NT2/D1 (cell line): ENCODE data around the gene TMPO.
"Not testable (repeated sequence)": the region's sequence is repeated elsewhere in the genome, so short reads cannot be mapped to it uniquely, and the experiment has no call there.

ENCODE experiments used
- DNase-seq: peaks from one replicate; pipeline ENCODE4 v3.0.0-alpha.2; 2011; ENCODE audit warnings: low read depth, low spot score
- H3K27me3 ChIP-seq: 2 replicates; pipeline ENCODE4 v1.6.0; 2011; ENCODE audit warnings: mild to moderate bottlenecking; ENCODE audit not compliant: insufficient read length, insufficient read depth
- H3K36me3 ChIP-seq: 2 replicates; pipeline ENCODE4 v1.6.1; 2011; ENCODE audit warnings: mild to moderate bottlenecking, low read length, mixed read lengths; ENCODE audit not compliant: insufficient read depth, insufficient read length
- H3K4me1 ChIP-seq: 2 replicates; pipeline ENCODE4 v1.5.1; 2011; ENCODE audit not compliant: insufficient read depth, insufficient read length
- H3K4me3 ChIP-seq: 2 replicates; pipeline ENCODE4 v1.5.1; 2011; ENCODE audit warnings: low read depth; ENCODE audit not compliant: insufficient read length
- H3K9ac ChIP-seq: 2 replicates; pipeline ENCODE4 v1.6.0; 2011; ENCODE audit warnings: low read depth; ENCODE audit not compliant: insufficient read length
- H3K9me3 ChIP-seq: 2 replicates; pipeline ENCODE4 v1.5.1; 2011; ENCODE audit warnings: mild to moderate bottlenecking, low read length; ENCODE audit not compliant: insufficient read depth
- SUZ12 ChIP-seq: IDR thresholded peaks from 2 replicates; pipeline ENCODE4 v1.6.1; 2011; ENCODE audit not compliant: insufficient read length, insufficient read depth; ENCODE audit errors: extremely low read depth
- YY1 ChIP-seq: IDR thresholded peaks from 2 replicates; pipeline ENCODE4 v1.6.1; 2011; ENCODE audit not compliant: insufficient read length, insufficient read depth
- ZNF274 ChIP-seq: IDR thresholded peaks from 2 replicates; pipeline ENCODE4 v1.6.1; 2011; ENCODE audit warnings: mild to moderate bottlenecking, low read depth, low read length

The TMPO gene

DNA sequence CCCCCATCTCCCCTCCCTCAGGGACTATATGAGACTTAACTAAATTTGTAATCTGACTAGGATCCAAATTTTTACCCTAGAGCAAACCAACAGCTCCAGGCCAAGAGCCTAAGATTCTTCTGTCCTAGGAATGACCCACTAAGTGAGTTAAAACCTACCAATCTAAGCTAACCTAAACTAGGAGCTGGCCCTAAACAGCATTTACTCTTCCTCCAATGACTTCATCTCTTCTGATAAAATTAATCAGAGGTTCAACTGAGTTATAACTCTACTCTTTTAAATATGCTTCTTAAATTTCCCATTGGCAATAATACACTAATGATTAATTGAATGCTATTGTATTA lies 39.9 kb upstream of the TMPO start:
- Histone ChIP-seq H3K4me3 (no peak overlapping the region), H3K4me1 (no peaks in the 10 kb centered on the region), H3K36me3 (no peaks in the 10 kb centered on the region), H3K27me3 (no peaks in the 10 kb centered on the region), H3K9me3 (no peaks in the 10 kb centered on the region), H3K9ac (no peak overlapping the region)
- TF ChIP-seq YY1 (no peak), SUZ12 (no peak), ZNF274 (no peak)
- DNase-seq, result no peak

GRCh38 chr12:98478606-98479005 lies 36.8 kb upstream of the TMPO start:
- H3K4me3 ChIP-seq, result no peak overlapping the region
- H3K9ac ChIP-seq, result no peak overlapping the region
- no peaks in the 10 kb centered on the region for H3K4me1 ChIP-seq
- no peaks in the 10 kb centered on the region for H3K27me3 ChIP-seq
- no peaks in the 10 kb centered on the region for H3K36me3 ChIP-seq
- no peaks in the 10 kb centered on the region for H3K9me3 ChIP-seq
- TF ChIP-seq YY1 (no peak), SUZ12 (no peak), ZNF274 (no peak)
- no peak for DNase-seq

DNA sequence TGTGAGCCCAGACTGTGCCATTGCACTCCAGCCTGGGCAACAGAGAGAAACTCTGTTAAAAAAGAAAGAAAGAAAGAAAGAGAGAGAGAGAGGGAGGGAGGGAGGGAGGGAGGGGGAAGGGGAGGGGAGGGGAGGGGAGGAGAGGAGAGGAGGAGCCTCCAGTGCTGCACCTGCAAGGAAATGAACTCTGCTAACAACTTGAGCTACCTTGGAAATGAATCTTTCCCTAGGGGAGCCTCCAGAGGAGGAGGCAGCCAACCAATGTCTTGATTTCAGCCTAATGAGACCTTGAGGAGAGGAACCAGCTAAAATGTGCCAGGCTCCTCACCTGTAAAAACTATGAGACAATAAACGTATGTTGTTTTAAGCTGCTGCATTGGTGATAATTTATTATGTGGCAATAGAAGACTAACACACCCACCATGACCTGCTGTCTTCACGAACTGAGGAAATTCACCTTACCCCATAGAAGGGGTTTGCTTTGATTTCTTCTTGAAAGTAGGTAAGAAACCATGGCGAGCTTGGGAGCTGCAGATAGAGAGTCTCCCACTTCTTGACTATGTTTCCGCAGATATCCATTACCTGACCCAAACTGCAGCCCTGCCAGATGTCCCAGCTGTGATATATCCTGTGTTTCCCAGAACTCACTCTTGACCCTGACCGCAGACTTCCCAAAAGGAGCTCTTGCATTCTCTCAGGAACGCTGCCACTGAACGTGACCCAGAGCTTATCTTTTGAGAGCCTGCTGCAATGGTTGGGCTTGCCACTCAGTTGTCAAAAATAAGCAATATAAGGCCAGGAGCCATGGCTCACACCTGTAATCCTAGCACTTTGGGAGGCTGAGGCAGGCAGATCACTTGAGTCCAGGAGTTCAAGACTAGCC lies 31.5 kb upstream of the TMPO start:
- H3K27me3 ChIP-seq, result no peaks in the 10 kb centered on the region
- no peaks in the 10 kb centered on the region for H3K4me1 ChIP-seq
- DNase-seq, result no peak
- H3K9me3 ChIP-seq, result no peaks in the 10 kb centered on the region
- TF ChIP-seq SUZ12 (no peak), YY1 (no peak), ZNF274 (no peak)
- H3K9ac ChIP-seq, result no peak overlapping the region
- no peak overlapping the region for H3K4me3 ChIP-seq
- no peaks in the 10 kb centered on the region for H3K36me3 ChIP-seq

- no peak for DNase-seq
- H3K4me1 ChIP-seq, result peaks cover 3% of the 10 kb centered on the region
- TF ChIP-seq ZNF274 (no peak), SUZ12 (no peak), YY1 (no peak)
Observed at GRCh38 chr12:98485792-98486340, 29.5 kb upstream of the TMPO start.

DNA sequence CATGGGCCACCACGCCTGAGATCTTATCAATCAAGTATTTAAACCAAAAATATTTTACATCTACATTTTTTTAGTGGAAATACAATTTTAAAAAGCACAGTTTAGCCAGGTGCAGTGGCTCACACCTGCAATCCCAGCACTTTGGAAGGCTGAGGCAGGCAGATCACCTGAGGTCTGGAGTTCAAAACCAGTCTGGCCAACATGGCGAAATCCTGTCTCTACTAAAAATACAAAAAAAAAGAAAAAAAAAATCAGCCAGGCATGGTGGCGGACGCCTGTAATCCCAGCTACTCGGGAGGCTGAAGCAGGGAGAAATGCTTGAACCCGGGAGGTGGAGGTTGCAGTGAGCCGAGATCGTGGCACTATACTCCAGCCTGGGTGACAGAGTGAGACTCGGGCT lies 27.0 kb upstream of the TMPO start:
- not testable (repeated sequence) for H3K4me3 ChIP-seq, H3K4me1 ChIP-seq, H3K36me3 ChIP-seq, H3K9me3 ChIP-seq, DNase-seq, H3K9ac ChIP-seq, H3K27me3 ChIP-seq

More at GRCh38 chr12:98485792-98486340, 29.5 kb upstream of the TMPO start:
- H3K9ac ChIP-seq, result no peak overlapping the region
- H3K36me3 ChIP-seq, result no peaks in the 10 kb centered on the region
- no peak overlapping the region for H3K4me3 ChIP-seq
- H3K9me3 ChIP-seq, result no peaks in the 10 kb centered on the region
- no peaks in the 10 kb centered on the region for H3K27me3 ChIP-seq

GRCh38 chr12:98489176-98489575 lies 26.2 kb upstream of the TMPO start:
- no peaks in the 10 kb centered on the region for H3K9me3 ChIP-seq
- H3K4me3 ChIP-seq, result no peak overlapping the region
- peaks cover 3% of the 10 kb centered on the region for H3K4me1 ChIP-seq
- no peaks in the 10 kb centered on the region for H3K27me3 ChIP-seq
- H3K36me3 ChIP-seq, result no peaks in the 10 kb centered on the region
- no peak overlapping the region for H3K9ac ChIP-seq
- no peak for TF ChIP-seq ZNF274
- TF ChIP-seq YY1, result no peak
- TF ChIP-seq SUZ12, result no peak
- DNase-seq, result no peak

DNA sequence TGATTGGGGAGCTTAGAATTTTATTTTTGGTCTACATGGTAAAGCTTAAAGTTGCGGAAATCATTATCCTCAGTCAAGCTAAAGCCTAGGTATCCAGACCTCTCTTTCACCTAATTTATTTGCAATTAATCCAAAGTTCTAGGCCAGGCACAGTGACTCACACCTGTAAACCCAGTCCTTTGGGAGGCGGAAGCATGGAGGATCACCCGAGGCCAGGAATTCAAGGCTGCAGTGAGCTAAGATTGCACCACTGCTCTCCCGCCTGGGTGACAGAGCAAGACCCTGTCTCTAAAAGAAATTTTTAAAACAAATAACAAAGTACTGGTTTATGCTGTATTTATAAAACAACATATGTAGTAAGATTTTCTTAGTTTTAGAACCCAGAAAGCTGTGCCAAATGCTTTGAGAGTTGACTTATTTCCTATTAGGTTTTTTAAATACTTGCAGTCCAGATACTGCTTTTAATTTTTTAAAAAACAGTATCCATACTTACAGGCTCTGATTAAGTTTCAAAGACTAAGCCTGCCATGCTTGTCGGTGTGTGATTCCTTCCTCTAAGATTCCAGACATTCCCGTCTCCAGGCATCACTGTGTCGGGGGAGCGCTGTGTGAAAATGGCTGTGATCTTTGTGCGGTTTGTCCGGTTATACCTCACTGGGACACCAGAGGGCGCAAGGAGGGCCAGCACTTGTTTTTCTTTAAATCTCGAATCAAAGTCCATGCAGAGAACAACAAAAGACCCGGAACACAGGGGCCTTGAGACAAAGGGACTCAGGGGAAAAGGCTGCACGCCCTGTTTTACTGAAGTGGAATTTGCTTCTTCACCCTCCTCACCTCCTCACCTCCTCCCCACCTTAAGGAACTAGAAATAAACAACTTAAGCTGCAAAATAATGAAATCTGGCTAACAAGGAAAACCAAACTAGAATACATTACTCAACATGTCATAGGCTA lies 24.6 kb upstream of the TMPO start:
- H3K4me3 ChIP-seq, result no peak overlapping the region
- H3K9ac ChIP-seq, result no peak overlapping the region

More for the DNA sequence above, 24.6 kb upstream of the TMPO start:
- Histone ChIP-seq H3K4me1 (peaks cover 3% of the 10 kb centered on the region), H3K36me3 (no peaks in the 10 kb centered on the region), H3K27me3 (no peaks in the 10 kb centered on the region), H3K9me3 (no peaks in the 10 kb centered on the region)
- TF ChIP-seq SUZ12 (no peak), ZNF274 (no peak), YY1 (no peak)
- DNase-seq, result peak; percentile 95
